Natural killer cell (primary cell): Measurements from ENCODE around the gene DIPK1A. TPM values are rescaled to one million over a fixed set of nuclear protein-coding genes. Genes with fewer than 3 reads are reported as not detected.

ENCODE experiments used
- ATAC-seq, 3 donors: fragments of 150-1000 bp in 2 of 3; fragments of 200-7000 bp in 1 of 3; cut with Tn5 transposase; 1 replicate in 1 of 3; 2 replicates in 2 of 3; pipeline ENCODE4 v1.10.0; 2021; ENCODE audit warnings: mild to moderate bottlenecking in 2 of 3, moderate library complexity in 2 of 3
- DNase-seq, 2 donors: peaks; one replicate each; pipeline versions ENCODE4 v3.0.0 to v3.0.0-alpha.2; 2013 to 2021; ENCODE audit warnings: mixed read lengths in 1 of 2
- H3K27ac ChIP-seq: one replicate; pipeline ENCODE4 v1.5.1; 2013; ENCODE audit warnings: mild to moderate bottlenecking, low read length
- H3K27me3 ChIP-seq: one replicate; pipeline ENCODE4 v1.6.1; 2013; ENCODE audit warnings: low read length; ENCODE audit not compliant: control insufficient read depth, insufficient read depth
- H3K36me3 ChIP-seq: one replicate; pipeline ENCODE4 v1.6.1; 2013; ENCODE audit warnings: low read length; ENCODE audit not compliant: control insufficient read depth, insufficient read depth
- H3K4me1 ChIP-seq: one replicate; pipeline ENCODE4 v1.6.1; 2013; ENCODE audit warnings: low read length; ENCODE audit not compliant: control insufficient read depth, insufficient read depth
- H3K4me3 ChIP-seq: one replicate; pipeline ENCODE4 v1.5.1; 2013; ENCODE audit warnings: low read length
- H3K9me3 ChIP-seq: one replicate; pipeline ENCODE4 v1.6.1; 2013; ENCODE audit warnings: low read length; ENCODE audit not compliant: control insufficient read depth, insufficient read depth
- H3K27ac Mint-ChIP-seq, 2 donors: one replicate each; pipeline ENCODE4 v1.8.0; 2022; ENCODE audit warnings: mild to moderate bottlenecking in 2 of 2, mixed read lengths in 2 of 2, moderate library complexity in 1 of 2
- H3K27me3 Mint-ChIP-seq, 2 donors: one replicate each; pipeline ENCODE4 v1.8.0; 2022; ENCODE audit warnings: low read depth in 2 of 2, mixed read lengths in 2 of 2
- H3K36me3 Mint-ChIP-seq: one replicate; pipeline ENCODE4 v1.8.0; 2022; ENCODE audit warnings: mixed read lengths
- H3K4me1 Mint-ChIP-seq, 2 donors: one replicate each; pipeline ENCODE4 v1.8.0; 2022; ENCODE audit warnings: mixed read lengths in 2 of 2
- H3K4me3 Mint-ChIP-seq: one replicate; pipeline ENCODE4 v1.8.0; 2022; ENCODE audit warnings: mild to moderate bottlenecking, moderate library complexity, mixed read lengths
- H3K9me3 Mint-ChIP-seq, 2 donors: one replicate each; pipeline ENCODE4 v1.8.0; 2022; ENCODE audit warnings: mixed read lengths in 2 of 2
- WGBS: methylation state at CpG from one replicate; pipeline ENCODE4 v1.1.7; 2013; ENCODE audit warnings: missing lambda C conversion rate; ENCODE audit not compliant: insufficient coverage; 5-methylcytosine and 5-hydroxymethylcytosine counted together
- intact Hi-C: fragments of 100-400 bp; cut with micrococcal nuclease; formaldehyde crosslinking; loops from one replicate; pipeline ENCODE4 v1.14.2; 2022
- total RNA-seq, 4 donors: library from RNA; stranded (reverse); fragments of 120-200 nt in 1 of 4; gene quantifications; one replicate each; pipeline versions ENCODE4 v1.2.3 to v1.2.4, GENCODE V29; 2013 to 2022
- TF ChIP-seq, protein P1 (sequence below): fragments of 200-600 bp; IDR thresholded peaks from one replicate; pipeline ENCODE4 v1.8.0; 2022; ENCODE audit warnings: antibody characterized with exemption

The DIPK1A gene
- total RNA-seq, 3 donors from 2014 or later (not counting 1 experiment from before 2014, with no cell fraction given), result 7.0 to 11.3 (median 11.2) TPM

DNA sequence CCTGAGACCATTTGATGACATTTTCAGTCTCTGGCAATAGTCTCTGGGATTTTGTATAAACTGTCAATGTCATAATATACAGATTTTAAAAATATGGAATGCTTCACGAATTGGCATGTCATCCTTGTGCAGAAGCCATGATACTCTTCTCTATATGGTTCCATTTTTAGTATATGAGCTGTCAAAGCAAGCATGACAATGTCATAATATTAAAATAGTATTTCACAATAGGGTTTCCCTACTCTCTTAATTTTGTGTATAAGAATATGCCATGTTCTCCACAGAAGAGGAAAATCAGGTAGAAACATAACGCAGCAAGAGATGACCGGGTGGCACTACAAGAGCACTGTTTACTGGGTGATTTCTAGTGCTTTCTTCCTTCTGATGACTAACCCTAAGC, 8.3 kb upstream of the DIPK1A start:
- no peaks in the 10 kb centered on the region for H3K27me3 ChIP-seq
- no peaks in the 10 kb centered on the region for H3K27me3 Mint-ChIP-seq
- H3K27ac ChIP-seq, result no peak overlapping the region
- no peak for DNase-seq
- no peak overlapping the region for H3K27ac Mint-ChIP-seq
- no peaks in the 10 kb centered on the region for H3K36me3 ChIP-seq
- H3K9me3 Mint-ChIP-seq, result no peaks in the 10 kb centered on the region
- no peaks in the 10 kb centered on the region for H3K9me3 ChIP-seq
- WGBS, result 97% methylated on average over 3 of the region's 3 CpGs
- peaks cover 14% of the 10 kb centered on the region for H3K4me1 ChIP-seq
- intact Hi-C loops, result loop anchor here (10.0 kb wide), 1 partner anchor 875 kb away; no protein-coding TSS in a partner anchor
- H3K4me1 Mint-ChIP-seq, result peaks cover 8 to 13% of the 10 kb centered on the region in 2 donors
- no peaks in the 10 kb centered on the region for H3K36me3 Mint-ChIP-seq
- no peak overlapping the region for H3K4me3 ChIP-seq
- TF ChIP-seq, protein P1, sequence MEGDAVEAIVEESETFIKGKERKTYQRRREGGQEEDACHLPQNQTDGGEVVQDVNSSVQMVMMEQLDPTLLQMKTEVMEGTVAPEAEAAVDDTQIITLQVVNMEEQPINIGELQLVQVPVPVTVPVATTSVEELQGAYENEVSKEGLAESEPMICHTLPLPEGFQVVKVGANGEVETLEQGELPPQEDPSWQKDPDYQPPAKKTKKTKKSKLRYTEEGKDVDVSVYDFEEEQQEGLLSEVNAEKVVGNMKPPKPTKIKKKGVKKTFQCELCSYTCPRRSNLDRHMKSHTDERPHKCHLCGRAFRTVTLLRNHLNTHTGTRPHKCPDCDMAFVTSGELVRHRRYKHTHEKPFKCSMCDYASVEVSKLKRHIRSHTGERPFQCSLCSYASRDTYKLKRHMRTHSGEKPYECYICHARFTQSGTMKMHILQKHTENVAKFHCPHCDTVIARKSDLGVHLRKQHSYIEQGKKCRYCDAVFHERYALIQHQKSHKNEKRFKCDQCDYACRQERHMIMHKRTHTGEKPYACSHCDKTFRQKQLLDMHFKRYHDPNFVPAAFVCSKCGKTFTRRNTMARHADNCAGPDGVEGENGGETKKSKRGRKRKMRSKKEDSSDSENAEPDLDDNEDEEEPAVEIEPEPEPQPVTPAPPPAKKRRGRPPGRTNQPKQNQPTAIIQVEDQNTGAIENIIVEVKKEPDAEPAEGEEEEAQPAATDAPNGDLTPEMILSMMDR, result no peak
- ATAC-seq, result no peak
- no peak overlapping the region for H3K4me3 Mint-ChIP-seq

DNA sequence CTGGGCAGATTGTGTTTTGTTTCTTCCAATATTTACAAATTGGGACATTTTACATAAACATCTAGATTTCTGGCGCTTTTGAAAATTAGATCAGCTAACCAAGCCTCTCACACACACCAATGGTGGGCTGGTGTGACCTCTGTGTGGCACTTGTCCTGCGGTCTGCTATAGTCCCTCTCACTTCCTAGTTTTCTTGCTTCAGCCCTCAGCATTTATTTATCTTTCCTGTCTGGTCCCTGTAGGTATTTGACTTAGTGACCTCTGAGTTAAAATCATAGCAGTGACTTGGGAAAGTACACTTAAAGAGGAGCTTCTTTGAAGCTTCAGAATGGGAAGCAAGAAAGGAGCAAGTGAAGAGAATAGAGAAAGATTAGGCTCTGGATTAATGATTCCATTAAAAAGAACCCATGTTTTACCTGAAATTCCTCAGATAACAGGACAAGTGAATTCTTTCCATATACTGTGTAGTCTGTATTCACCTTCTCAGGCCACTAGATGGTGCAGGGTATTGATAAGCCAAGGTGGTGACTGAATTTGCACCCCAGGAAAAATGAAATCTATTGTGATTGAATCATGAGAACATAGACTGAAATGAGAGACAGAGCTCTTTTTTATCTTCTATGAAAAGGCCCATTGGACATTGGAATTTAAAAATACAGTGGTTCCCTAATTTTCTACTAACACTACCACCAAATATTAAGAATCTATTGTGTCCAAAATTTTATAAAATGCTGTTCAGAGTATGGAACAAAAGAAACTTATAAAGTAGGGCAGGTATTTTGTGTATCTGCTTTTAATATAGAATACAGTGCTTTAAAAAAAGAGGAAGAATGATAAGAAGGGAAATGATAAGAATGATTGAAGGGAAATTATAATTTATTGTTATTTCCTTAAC, 7.1 kb upstream of the DIPK1A start:
- peaks cover 14% of the 10 kb centered on the region for H3K4me1 ChIP-seq
- H3K27ac ChIP-seq, result no peak overlapping the region
- DNase-seq (peak in 1 of 2 donors; percentile 75), ATAC-seq (peak; percentile 58 to 79 (median 74))
- H3K27me3 ChIP-seq, result no peaks in the 10 kb centered on the region
- H3K4me3 ChIP-seq, result no peak overlapping the region
- Mint-ChIP-seq H3K4me3 (no peak overlapping the region), H3K4me1 (peaks cover 8 to 10% of the 10 kb centered on the region in 2 donors), H3K27me3 (no peaks in the 10 kb centered on the region), H3K9me3 (no peaks in the 10 kb centered on the region), H3K36me3 (no peaks in the 10 kb centered on the region), H3K27ac (no peak overlapping the region)
- no peaks in the 10 kb centered on the region for H3K9me3 ChIP-seq
- WGBS, result 39% methylated on average over 2 of the region's 2 CpGs
- intact Hi-C loops, result loop anchor here (1.0 to 10.0 kb wide), 2 partner anchors 26 to 876 kb away; no protein-coding TSS in a partner anchor
- H3K36me3 ChIP-seq, result no peaks in the 10 kb centered on the region
- TF ChIP-seq, protein P1, result peak; percentile 60

GRCh38 chr1:92964998-92965397, 3.7 kb upstream of the DIPK1A start:
- Histone ChIP-seq H3K36me3 (no peaks in the 10 kb centered on the region), H3K9me3 (no peaks in the 10 kb centered on the region), H3K27me3 (no peaks in the 10 kb centered on the region), H3K4me1 (peaks cover 28% of the 10 kb centered on the region), H3K4me3 (no peak overlapping the region), H3K27ac (no peak overlapping the region)
- Mint-ChIP-seq H3K27ac (no peak overlapping the region), H3K4me3 (no peak overlapping the region), H3K9me3 (no peaks in the 10 kb centered on the region), H3K4me1 (peaks cover 13 to 15% of the 10 kb centered on the region in 2 donors), H3K36me3 (no peaks in the 10 kb centered on the region), H3K27me3 (no peaks in the 10 kb centered on the region)
- intact Hi-C loops, result loop anchor here (10.0 kb wide), 1 partner anchor 880 kb away; no protein-coding TSS in a partner anchor
- 14% methylated on average over 3 of the region's 3 CpGs for WGBS
- DNase-seq, result peak in 1 of 2 donors; percentile 81
- TF ChIP-seq, protein P1, result no peak
- ATAC-seq, result no peak
